Transverse colon (tissue), 4 donors: Measurements from ENCODE around the gene KLHDC4.

Experiments
- CTCF ChIP-seq, 5 experiments: fragments of 200-600 bp in 3 of 5; fragments of 450-650 bp in 2 of 5; sonication (generic) in 3 of 5; IDR thresholded peaks; 1 replicate in 2 of 5; 2 replicates in 3 of 5; pipeline ENCODE4 v1.5.1; 2016 to 2017; ENCODE audit warnings: antibody characterized with exemption in 5 of 5, inconsistent platforms in 3 of 5, mild to moderate bottlenecking in 2 of 5, moderate library complexity in 1 of 5
- EP300 ChIP-seq: sonication (generic); formaldehyde crosslinking; IDR thresholded peaks from one replicate; pipeline ENCODE4 v1.6.1; 2017; ENCODE audit warnings: antibody characterized with exemption, low read depth
- POLR2A ChIP-seq: fragments of 450-650 bp; IDR thresholded peaks from one replicate; pipeline ENCODE4 v1.6.1; 2016; ENCODE audit warnings: antibody characterized with exemption, mild to moderate bottlenecking, moderate library complexity
- POLR2AphosphoS5 ChIP-seq, 3 donors: sonication (generic); formaldehyde crosslinking; IDR thresholded peaks; one replicate each; pipeline ENCODE4 v1.6.1; 2016; ENCODE audit warnings: antibody characterized with exemption in 3 of 3

GRCh38 chr16:87747626-87748414, 18.0 kb downstream of the KLHDC4 start:
- TF ChIP-seq POLR2AphosphoS5 (IDR thresholded peaks at IDR 0.05) (no peak), CTCF (IDR thresholded peaks at IDR 0.05) (no peak), POLR2A (no peak), EP300 (no peak)
